HG03571 (cell line): ENCODE data around the gene TEX30.

Experiments used
- ATAC-seq: cut with Tn5 transposase; IDR thresholded peaks from one replicate; pipeline ENCODE4 v1.9.1; 2021; ENCODE audit not compliant: unreplicated experiment

Gene TEX30

DNA sequence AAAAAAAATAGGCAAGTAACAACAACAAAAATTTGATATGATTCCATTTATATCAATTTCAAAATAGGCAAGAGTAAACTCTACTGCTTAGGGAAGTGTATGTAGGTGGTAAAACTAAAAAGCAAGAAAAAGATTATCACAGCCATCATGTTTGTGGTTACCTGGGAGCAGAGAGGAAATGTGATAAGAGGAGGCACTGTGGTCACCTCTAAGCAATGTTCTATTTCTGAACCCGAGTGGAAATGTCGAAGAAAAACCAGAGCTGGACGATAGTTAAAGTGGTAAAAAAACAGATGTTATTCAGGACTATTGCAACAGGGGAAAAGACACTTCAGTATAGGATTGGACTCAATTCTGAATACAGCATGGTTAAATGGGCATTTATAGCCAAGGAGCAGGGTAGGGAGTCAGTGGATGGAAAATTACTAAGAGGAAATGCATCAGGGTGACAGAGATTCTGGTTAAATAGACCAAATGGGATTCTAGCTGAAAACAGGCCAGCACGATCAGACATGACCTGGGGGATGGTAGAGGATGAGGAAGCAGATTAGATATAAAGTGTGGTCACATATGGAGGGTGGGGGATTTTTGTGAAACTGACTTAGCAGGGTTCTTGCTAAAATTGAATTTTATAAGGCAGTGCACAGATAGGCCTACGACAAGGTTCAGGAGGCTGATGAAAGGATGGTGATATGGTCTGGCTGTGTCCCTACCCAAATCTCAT is 6.0 kb upstream of the TEX30 start:
- no peak for ATAC-seq

DNA sequence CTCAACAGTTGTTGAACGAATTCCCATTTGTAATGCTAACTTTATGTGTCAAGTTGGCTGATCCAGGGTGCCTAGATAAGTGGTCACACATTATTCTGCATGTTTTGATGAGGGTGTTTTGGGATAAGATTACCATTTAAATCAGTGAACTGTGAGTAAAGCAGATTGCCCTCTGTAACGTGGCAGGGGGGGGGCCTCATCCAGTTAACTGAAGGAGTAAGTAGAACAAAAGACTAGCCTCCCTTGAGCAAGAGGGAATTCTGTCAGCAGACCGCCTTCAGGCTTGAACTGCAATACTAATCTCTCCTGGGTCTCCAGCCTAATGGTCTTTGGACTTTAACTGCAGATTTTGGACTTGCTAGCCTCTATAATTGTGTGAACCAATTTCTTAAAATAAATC is 4.2 kb upstream of the TEX30 start:
- ATAC-seq = no peak

DNA sequence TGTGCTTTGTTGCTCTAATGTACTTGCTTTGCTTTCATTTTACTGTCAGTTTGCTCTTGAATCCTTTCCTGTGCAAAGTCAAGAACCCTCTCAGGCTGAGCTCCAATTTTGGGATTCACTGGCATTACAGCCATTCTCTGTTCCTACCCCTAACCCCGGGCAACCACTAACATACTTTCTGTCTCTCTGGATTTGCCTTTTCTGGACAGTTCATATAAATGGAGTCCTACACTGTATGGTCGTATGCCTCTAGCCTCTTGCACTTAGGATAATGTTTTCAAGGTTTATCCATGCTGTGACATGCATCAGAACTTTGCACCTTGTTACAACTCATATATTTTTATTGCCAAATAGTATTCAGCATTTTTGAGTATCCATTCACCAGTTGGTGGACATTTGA is 2.7 kb upstream of the TEX30 start:
- no peak for ATAC-seq

DNA sequence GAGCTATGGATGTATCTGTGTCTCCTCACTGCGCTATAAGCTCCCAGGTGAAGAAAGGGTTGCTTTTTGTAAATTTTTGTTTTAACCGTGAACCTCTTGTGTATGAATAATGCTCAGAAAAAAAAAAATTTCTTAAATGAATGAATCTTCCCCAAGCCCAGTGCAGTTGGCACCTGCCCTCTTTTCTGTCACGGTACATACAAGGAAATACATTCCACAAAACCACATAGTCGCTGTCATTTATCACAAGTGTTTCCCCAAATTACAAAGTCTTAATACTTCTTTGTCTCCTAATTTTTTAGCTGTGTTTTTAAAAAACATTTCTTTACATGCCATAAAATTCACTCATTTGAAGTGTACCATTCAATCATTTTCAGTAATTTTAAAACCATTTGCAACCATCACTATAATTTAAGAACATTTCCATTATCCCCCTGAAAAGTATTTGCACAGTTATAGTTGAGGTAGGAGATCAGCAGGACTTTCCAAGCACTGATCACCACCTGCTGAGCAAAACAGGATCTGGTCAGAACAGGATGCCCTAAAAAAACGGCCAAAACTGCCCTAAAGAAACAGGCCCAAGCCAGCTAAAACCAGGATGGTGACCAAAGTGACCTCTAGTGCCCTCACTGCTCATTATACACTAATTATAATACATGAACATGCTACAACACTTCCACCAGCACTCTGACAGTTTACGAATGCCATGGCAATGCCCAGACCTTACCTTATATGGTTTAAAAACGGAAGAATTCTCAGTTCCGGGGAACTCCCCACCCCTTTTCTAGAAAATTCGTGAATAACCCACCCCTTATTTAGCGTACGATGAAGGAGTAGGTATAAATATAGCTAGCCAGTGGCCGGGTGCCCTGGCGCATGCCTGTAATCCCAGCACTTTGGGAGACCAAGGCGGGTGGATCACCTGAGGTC is 1.3 kb upstream of the TEX30 start:
- ATAC-seq = no peak

DNA sequence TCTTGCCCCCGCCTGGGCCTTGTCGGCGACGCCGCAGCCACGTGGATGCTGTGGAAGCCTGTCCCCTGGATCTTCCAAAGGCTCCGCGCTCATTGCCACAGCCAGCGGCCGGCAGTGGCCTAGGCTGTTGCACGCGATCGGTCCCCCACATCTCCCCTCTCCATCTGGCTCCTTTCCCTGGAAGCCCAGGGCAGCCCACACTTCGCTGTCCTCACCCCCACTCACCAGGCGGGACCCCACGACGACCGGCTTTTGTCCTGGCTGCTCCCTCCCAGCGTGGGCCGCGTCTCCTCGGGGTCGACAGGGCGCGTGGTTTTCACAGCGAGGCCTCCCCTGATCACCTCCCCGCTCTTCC is 605 bp upstream of the TEX30 start:
- no peak for ATAC-seq

DNA sequence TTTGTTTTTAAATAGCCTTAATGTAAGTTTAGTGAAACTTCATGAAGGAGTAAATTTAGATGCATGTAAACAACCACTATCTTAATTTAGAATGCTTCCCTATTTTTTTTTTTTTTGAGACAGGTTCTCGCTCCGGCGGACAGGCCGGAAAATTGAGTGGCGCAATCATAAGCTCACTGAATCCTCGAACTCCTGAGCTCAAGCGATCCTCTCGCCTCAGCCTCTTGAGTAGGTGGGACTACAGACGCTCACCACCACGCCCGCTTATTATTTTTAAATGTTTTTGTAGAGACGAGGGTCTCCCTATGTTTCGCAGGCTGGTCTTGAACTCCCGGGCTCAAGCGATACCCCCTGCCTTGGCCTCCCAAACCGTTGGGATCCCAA is 1.6 kb downstream of the TEX30 start:
- no peak for ATAC-seq

DNA sequence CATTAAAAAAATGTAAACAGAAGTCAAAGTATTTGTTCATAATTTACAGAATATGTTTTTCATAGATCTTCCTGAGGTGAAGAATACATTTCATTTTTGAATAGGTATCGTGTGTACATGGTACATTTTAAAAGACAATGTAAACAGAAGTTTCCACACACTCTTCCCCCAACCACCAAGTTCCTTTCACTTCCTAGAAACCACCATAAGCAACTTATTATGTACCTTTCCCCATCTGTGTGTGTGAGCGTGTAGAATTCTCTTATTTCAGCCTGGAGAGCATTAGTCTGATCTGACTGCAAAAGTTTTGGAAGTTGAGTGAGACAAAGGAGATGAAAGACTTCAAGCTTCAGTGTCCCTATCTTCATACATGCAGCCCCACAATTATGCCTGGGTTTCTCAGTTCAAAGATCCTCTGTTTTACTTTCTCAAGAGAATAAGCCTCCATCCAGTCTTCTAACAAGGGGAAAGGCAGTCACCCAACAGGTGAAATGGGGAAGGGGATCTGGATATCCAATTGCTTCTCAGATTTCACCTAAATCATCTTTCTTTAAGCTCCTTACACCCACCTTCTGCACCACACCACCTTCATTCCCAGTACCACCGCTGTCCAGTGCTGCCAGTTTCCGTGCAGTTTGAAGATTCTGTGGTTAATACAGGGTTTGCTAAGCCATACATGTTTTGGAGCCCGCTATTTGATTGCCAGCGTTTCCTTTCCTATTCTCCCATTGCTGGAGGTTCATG is 2.1 kb downstream of the TEX30 start:
- ATAC-seq = no peak

DNA sequence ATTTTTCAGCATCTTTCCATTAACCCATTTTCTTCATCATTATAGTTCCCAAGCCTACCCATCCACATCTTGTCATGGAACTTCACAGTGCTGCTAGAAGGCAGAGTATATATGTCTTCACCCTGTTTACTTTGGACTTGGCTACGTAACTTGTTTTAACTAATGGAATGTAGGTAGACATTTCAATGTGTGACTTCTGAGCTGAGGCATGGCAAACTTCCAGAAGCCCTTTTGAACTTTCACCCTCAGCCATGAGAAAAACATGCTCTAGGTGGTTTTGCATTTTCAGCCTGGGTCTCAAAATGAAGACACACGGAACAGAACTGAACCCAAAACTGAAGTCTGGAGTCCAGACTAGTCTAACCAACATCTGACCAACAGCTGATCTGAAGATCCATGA is 3.2 kb downstream of the TEX30 start:
- no peak for ATAC-seq

DNA sequence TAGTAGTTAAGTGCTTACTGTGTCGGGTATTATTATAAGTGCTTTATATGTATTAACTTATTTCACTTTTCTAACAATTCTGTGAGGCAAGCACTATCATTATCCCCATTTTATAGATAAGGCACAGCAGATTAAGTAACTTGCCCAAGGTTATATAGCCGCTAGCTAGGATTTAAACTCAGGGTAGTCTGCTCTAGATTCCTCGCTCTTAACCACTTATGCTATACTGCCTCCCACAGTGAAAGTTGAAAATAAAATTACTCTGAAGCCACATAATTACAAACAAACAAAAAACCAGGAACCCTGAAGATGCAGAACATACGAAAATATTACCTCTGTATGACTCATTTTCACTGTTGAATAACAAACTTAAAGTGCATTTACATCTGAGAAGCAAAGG is 3.9 kb downstream of the TEX30 start:
- ATAC-seq = no peak

DNA sequence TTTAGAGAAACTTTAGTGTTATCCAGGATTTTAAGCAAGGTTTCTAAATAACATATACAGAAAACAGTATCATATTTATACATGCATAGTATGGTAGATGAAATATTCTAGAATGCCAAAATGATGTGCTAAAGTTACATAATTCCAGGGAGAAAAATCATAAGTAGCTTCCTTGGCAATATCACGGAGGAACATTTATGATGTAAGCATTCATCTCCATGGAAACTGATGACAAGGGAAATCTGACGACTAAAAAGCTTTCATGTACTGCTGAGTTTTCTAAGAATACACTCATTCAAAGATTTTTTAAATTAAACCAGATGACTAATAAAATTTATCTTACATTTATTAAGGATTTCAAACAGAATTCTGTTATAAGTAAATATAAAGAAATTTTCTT is 4.7 kb downstream of the TEX30 start:
- no peak for ATAC-seq

DNA sequence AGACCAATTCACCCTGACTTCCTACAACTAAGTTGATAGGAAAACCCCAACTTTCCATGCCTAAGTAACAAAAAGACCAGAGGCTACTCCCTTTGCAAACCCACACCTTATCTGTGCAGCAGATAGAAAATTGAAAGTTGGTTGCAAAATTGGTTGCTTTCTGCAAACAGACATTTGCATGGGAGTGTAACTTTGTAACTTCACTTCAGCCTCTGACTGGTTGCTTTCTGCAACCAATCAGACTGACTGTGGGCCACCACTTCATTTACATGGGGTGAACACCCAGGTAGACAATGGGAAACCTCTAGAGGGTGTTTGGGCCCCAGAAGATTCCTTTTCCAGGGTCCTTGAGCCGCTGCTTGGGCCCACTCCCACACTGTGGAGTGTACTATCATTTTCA is 9.8 kb downstream of the TEX30 start:
- no peak for ATAC-seq

DNA sequence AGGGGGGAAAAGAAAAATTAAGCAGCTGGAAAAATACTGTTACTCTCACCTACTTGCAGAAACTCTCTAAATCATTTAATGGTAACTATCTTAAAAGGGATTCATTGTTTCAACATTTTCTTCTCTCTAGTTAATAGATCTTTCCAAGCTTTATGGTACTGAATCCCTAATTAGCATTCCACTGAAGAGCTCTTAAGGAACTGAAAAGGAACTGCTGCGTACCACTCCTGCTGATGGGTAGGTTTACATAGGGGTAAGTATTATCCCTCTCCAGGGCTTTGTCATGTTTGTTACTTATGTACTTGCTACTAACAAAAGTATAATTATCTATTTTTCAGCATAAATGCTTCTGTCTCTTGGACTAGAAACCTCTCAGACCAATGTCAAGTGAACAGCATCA is 12.5 kb downstream of the TEX30 start:
- no peak for ATAC-seq

DNA sequence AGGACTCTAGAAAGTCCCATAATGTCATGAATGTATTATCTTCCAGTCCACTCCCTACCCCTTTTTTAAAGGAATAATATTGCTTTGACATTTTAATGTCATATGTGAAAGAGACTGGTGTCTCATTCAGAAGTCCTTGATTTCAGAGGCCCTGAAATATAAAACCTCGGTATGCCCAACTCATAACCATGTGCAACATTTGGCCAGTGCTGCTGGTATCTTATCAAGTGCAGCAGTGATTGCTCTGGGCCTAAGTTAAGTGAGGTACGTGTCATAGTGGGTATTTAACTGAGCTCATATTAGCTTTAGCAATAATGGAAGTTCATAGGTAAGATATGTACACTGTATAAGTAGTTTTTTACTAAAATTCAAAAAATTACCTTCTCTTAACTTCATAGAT is 14.7 kb downstream of the TEX30 start:
- no peak for ATAC-seq

DNA sequence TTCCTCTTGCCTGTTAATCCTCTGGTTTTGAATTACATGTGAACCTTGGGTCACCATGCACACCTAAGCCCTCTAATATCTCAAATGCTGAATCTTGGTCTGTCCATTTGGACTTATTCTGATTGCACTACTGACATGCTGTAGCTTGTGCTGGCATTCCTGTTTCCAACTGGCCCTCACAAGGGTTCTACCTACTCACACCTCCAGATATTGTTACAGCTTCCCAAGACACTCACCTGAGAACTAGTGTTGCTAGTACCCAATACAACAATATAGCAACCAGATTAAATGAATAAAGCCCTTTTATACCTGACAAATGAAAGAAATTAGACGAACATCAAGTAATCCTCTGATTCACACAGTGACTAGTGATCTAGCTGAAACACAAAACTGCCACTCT is 16.6 kb downstream of the TEX30 start:
- ATAC-seq = no peak

DNA sequence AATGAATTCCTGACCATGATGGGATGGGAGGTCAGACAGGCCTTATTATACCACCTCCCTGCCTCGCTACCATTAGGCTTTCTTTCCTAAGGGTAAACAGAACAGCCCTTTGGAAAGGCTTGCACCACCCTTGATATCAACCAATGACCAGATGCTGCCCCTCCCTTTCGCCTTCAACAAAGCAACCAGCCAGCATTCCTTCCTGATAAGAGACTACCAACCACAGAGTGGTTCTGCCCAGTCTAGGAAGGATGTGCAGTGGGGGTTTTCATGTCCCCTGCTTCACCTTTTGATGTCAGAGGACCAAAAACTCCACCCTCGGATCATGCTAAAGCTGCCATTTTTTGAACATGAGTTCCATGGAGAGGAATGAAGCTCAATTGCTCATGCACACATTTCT is 21.7 kb downstream of the TEX30 start:
- no peak for ATAC-seq

DNA sequence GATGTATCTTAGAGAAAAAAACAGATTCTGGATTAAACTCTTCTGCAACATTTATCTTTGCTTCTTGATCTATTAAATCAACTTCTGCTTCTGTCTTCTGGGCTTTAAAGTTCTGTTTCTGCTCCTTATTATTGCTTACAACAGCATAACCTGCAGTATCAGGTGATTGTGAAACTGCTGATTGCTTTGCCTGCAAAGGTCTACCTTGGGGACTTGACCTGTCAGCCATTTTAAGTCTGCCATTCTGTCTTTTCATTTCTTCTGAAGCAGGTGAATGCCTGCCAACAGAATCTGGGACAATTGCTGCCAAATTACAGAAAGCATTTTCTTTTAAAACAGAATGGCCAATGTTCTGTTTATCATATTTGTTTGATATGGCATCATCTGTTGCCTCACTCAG is 31.1 kb downstream of the TEX30 start:
- no peak for ATAC-seq

DNA sequence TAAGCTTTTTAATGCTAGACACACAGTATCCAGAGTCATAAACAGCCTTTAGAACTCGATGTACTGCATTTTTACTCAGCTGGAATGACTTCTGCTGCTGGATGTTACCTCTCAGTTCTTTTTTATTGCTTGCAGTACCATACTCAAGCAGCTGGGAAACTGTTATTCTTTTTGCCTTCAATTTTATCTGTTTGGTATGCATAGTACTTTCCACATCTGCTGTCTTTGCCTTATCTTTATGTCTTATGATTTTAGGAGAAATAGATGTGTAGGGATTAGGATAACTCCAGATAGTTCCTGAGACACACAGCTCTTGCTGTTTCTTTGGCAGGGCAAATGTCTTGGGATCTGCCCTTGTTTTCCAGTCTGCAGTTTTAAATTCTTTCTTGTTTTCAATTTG is 31.5 kb downstream of the TEX30 start:
- no peak for ATAC-seq

DNA sequence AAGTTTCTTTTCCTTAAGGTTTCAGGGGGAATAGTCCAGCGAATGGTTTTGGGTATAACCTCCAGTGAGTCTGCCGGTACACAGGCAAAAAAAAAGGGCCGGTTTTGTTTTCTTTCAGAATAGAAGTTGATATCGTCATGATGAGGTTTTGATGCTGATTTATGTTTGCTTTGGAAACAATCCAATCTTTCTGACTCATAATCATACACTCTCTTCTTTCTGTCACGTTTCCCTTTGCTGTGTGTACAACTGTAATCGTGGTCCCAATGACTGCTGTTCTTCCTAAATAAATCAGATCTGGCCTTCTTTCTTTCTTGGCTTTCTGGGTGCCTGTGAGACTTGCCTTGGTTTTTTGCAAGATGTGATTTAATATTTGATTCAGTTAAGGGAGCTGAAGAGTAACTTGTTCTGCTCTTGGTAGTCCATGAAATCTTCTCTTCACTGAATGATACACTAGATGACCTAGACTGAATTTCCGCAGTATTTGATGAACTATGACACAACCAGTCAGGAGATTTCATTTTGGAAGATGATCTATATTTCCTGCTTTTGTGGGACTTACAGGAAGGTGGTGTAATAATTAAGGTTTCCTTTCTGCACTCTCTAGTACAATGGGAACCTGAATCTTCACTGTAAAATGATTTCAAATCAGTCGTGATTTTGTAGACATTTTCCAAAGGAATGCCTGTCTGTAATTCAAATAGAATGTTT is 43.9 kb downstream of the TEX30 start:
- ATAC-seq = no peak

DNA sequence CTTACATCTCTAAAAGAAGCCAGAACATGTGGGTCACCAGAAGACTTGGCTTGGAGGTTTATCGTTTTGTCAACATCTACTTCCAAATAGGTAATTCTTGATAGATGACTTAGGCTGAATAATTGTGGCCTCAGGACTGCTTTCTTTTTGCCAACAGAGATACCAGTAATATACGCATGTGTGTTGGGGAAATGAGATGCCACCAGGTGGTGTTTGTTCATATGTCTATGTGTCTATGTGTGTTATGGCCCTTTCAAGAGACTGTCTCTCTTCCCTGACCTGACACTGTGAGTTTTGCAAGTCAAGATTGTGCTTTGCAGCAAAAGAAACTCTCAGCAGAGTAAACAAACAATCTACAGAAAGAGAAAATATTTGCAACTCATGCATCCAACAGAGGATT is 47.2 kb downstream of the TEX30 start:
- ATAC-seq = no peak

DNA sequence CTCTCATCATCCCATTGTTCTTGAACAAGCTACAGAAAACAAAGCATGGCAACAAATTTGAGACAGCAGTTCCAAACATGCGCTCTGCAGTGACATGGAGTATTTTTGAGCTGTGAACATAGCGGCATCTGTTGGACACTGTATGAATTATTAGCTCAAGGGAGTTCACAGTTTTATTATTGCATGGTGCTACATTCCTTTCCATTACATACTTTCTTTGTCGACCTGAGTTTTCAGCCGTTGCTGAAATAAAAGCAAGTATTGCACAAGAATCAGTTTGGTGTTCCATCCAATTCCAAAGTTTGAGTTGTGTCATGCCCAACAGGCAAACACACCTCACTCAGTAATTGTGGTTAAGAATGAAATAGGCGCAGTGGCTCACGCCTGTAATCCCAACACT is 48.7 kb downstream of the TEX30 start:
- no peak for ATAC-seq

DNA sequence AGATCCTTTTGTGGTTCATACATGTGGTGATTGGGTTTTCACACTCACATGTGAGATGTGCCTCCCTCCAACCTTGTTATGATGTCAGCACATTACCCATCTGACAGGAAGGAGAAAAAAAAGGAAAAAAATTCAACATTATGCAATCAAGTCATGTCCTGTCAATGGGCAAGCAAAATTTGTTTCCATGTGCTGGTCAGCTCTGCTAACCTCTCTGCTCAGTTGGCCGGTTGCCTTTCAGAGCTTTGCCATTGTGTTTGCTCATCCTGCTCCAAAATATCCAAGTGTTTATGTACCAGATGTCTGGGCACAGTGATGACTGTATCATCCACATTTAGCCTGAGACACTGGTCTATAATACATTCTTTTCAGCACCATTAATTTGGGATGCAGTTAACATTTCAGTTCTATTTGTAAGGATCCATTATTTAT is 51.8 kb downstream of the TEX30 start:
- ATAC-seq = no peak
